Measurements from ENCODE around the gene XYLT2. TPM values are rescaled to one million over a fixed set of nuclear protein-coding genes. Genes with fewer than 3 reads are reported as not detected.

XYLT2 gene
- total and polyA plus RNA-seq, 2 of the 8 experiments (the other 6 are each of a cell fraction or from before 2014, with no cell fraction given), result 28.0 to 29.9 TPM

- no peak for TF ChIP-seq ATF2 (IDR thresholded peaks at IDR 0.05; ENCODE audit: low read length)
- TF ChIP-seq ZNF274 (IDR thresholded peaks at IDR 0.05; ENCODE audit: borderline replicate concordance, extremely low read depth, low read length), result no peak
- no peak for TF ChIP-seq RNF2 (IDR thresholded peaks at IDR 0.05; ENCODE audit: borderline replicate concordance, low read depth, low read length, missing control alignments, poor library complexity, severe bottlenecking)
- no peak for TF ChIP-seq MAFK (IDR thresholded peaks at IDR 0.05; ENCODE audit: low read depth, low read length)
- no peak for TF ChIP-seq CEBPB (IDR thresholded peaks at IDR 0.05; ENCODE audit: low read depth, low read length)
- TF ChIP-seq POU5F1 (IDR thresholded peaks at IDR 0.05; ENCODE audit: low read depth, low read length), result no peak
Observed at GRCh38 chr17:50355336-50355700, 9.4 kb downstream of the XYLT2 start (continued).
